DND-41 (cell line): Measurements from ENCODE around the gene AKT3.

ENCODE experiments used
- ATAC-seq: fragments of 200-7000 bp; cut with Tn5 transposase; 3 replicates; pipeline ENCODE4 v1.9.1; 2021; ENCODE audit warnings: low read depth; ENCODE audit not compliant: insufficient read depth
- DNase-seq: peaks from one replicate; pipeline ENCODE4 v3.0.0-alpha.2; 2020
- H2AFZ ChIP-seq: 2 replicates; pipeline ENCODE4 v1.6.0; 2012; ENCODE audit warnings: low read depth, low read length
- H3K27ac ChIP-seq: 2 replicates; pipeline ENCODE4 v1.5.1; 2012; ENCODE audit warnings: low read length, inconsistent platforms
- H3K27me3 ChIP-seq: fragments of 200-600 bp; sonication (generic); 2 replicates; pipeline ENCODE4 v1.6.0; 2012; ENCODE audit warnings: low read length, mild to moderate bottlenecking, inconsistent platforms; ENCODE audit not compliant: insufficient read depth, poor library complexity
- H3K36me3 ChIP-seq: 2 replicates; pipeline ENCODE4 v1.5.1; 2012; ENCODE audit warnings: low read length, inconsistent platforms; ENCODE audit not compliant: insufficient read depth
- H3K4me1 ChIP-seq: 2 replicates; pipeline ENCODE4 v1.5.1; 2012; ENCODE audit warnings: mild to moderate bottlenecking, low read length; ENCODE audit not compliant: insufficient read depth
- H3K4me2 ChIP-seq: 2 replicates; pipeline ENCODE4 v1.6.0; 2012; ENCODE audit warnings: mild to moderate bottlenecking, moderate library complexity, low read length, inconsistent platforms; ENCODE audit not compliant: insufficient read depth
- H3K4me3 ChIP-seq, 2 experiments: fragments of 200-600 bp in 1 of 2; shearing (Covaris generic) in 1 of 2; 2 replicates each; pipeline ENCODE4 v1.5.1; 2012 to 2016; ENCODE audit warnings: inconsistent platforms in 2 of 2, low read length in 2 of 2, mild to moderate bottlenecking in 2 of 2, low read depth in 1 of 2, moderate library complexity in 1 of 2
- H3K79me2 ChIP-seq: 2 replicates; pipeline ENCODE4 v1.6.0; 2012; ENCODE audit warnings: low read length, inconsistent platforms; ENCODE audit not compliant: insufficient read depth
- H3K9ac ChIP-seq: 2 replicates; pipeline ENCODE4 v1.6.0; 2012; ENCODE audit warnings: low read depth, mild to moderate bottlenecking, inconsistent platforms, low read length, moderate library complexity
- H3K9me3 ChIP-seq: 2 replicates; pipeline ENCODE4 v1.5.1; 2012; ENCODE audit warnings: low read length, moderate library complexity, mild to moderate bottlenecking, inconsistent platforms; ENCODE audit not compliant: insufficient read depth, severe bottlenecking
- H4K20me1 ChIP-seq: 2 replicates; pipeline ENCODE4 v1.6.0; 2012; ENCODE audit warnings: low read length; ENCODE audit not compliant: insufficient read depth
- EZH2 ChIP-seq: IDR thresholded peaks from 3 replicates; pipeline ENCODE4 v1.6.1; 2012; ENCODE audit warnings: borderline replicate concordance, low read depth, mild to moderate bottlenecking, moderate library complexity, low read length, inconsistent platforms; ENCODE audit not compliant: severe bottlenecking
- TF ChIP-seq, protein P1 (sequence below): IDR thresholded peaks from 2 replicates; pipeline ENCODE4 v1.5.1; 2012; ENCODE audit warnings: borderline replicate concordance, low read length, moderate library complexity, mild to moderate bottlenecking; ENCODE audit not compliant: poor library complexity, severe bottlenecking; ENCODE audit errors: extremely low read depth

AKT3 gene

DNA sequence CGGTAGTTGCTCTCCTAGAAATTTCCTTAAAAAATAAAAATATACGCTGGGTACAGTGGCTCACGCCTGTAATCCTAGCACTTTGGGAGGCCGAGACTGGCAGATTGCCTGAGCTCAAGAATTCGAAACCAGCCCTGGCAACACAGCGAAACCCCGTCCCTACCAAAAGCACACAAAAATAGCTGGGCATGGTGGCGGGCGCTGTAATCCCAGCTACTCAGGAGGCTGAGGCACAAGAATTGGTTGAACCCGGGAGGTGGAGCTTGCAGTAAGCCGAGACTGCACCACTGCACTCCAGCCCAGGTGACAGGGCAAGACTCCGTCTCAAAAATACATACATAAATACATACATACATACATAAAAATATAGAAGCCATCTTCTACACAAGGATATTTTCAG, 262.8 kb downstream of the AKT3 start:
- Histone ChIP-seq H3K27ac (no peak overlapping the region), H3K79me2 (no peaks in the 10 kb centered on the region), H4K20me1 (no peaks in the 10 kb centered on the region), H3K9me3 (peaks cover 16% of the 10 kb centered on the region), H3K4me3 (no peak overlapping the region), H3K4me2 (no peak overlapping the region), H2AFZ (no peak overlapping the region), H3K27me3 (no peaks in the 10 kb centered on the region), H3K36me3 (0 out of 2 replicates have a peak, but pooled peaks cover 4% of the 10 kb centered on the region), H3K4me1 (no peaks in the 10 kb centered on the region), H3K9ac (no peak overlapping the region)
- ATAC-seq (no peak), DNase-seq (no peak)
- TF ChIP-seq, protein P1, sequence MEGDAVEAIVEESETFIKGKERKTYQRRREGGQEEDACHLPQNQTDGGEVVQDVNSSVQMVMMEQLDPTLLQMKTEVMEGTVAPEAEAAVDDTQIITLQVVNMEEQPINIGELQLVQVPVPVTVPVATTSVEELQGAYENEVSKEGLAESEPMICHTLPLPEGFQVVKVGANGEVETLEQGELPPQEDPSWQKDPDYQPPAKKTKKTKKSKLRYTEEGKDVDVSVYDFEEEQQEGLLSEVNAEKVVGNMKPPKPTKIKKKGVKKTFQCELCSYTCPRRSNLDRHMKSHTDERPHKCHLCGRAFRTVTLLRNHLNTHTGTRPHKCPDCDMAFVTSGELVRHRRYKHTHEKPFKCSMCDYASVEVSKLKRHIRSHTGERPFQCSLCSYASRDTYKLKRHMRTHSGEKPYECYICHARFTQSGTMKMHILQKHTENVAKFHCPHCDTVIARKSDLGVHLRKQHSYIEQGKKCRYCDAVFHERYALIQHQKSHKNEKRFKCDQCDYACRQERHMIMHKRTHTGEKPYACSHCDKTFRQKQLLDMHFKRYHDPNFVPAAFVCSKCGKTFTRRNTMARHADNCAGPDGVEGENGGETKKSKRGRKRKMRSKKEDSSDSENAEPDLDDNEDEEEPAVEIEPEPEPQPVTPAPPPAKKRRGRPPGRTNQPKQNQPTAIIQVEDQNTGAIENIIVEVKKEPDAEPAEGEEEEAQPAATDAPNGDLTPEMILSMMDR: no peak
- no peak for TF ChIP-seq EZH2

GRCh38 chr1:243585982-243586381, 264.1 kb downstream of the AKT3 start:
- Histone ChIP-seq H3K27ac (no peak overlapping the region), H3K4me2 (no peak overlapping the region), H4K20me1 (no peaks in the 10 kb centered on the region), H3K27me3 (no peaks in the 10 kb centered on the region), H3K9me3 (peaks cover 23% of the 10 kb centered on the region), H2AFZ (no peak overlapping the region), H3K9ac (no peak overlapping the region), H3K79me2 (no peaks in the 10 kb centered on the region), H3K4me3 (no peak overlapping the region), H3K36me3 (peaks cover 7% of the 10 kb centered on the region; the same call in 1 of the 2 replicates), H3K4me1 (no peaks in the 10 kb centered on the region)
- no peak for DNase-seq
- ATAC-seq: no peak
- TF ChIP-seq EZH2: no peak
- TF ChIP-seq, protein P1: no peak

GRCh38 chr1:243582326-243582725, 267.7 kb downstream of the AKT3 start:
- H3K27ac ChIP-seq: no peak overlapping the region
- no peak overlapping the region for H3K9ac ChIP-seq
- H2AFZ ChIP-seq: no peak overlapping the region
- ATAC-seq (no peak), DNase-seq (no peak)
- H3K36me3 ChIP-seq: peaks cover 14% of the 10 kb centered on the region; the same call in 1 of the 2 replicates
- no peaks in the 10 kb centered on the region for H3K79me2 ChIP-seq
- no peak for TF ChIP-seq EZH2
- H3K4me1 ChIP-seq: no peaks in the 10 kb centered on the region
- H3K4me2 ChIP-seq: no peak overlapping the region
- no peaks in the 10 kb centered on the region for H4K20me1 ChIP-seq
- H3K4me3 ChIP-seq: no peak overlapping the region
- H3K9me3 ChIP-seq: peaks cover 23% of the 10 kb centered on the region
- H3K27me3 ChIP-seq: no peaks in the 10 kb centered on the region

- H3K9ac ChIP-seq: no peak overlapping the region
- no peaks in the 10 kb centered on the region for H3K79me2 ChIP-seq
- DNase-seq (no peak), ATAC-seq (no peak)
- no peak overlapping the region for H2AFZ ChIP-seq
- TF ChIP-seq, protein P1: no peak
- no peak for TF ChIP-seq EZH2
- no peaks in the 10 kb centered on the region for H3K27me3 ChIP-seq
- peaks cover 13% of the 10 kb centered on the region; the same call in 1 of the 2 replicates for H3K36me3 ChIP-seq
- H3K4me1 ChIP-seq: no peaks in the 10 kb centered on the region
- peaks cover 20% of the 10 kb centered on the region for H3K9me3 ChIP-seq
- no peak overlapping the region for H3K27ac ChIP-seq
- no peak overlapping the region for H3K4me2 ChIP-seq
- H3K4me3 ChIP-seq: no peak overlapping the region
- H4K20me1 ChIP-seq: no peaks in the 10 kb centered on the region
Observed at GRCh38 chr1:243580984-243581383, 269.1 kb downstream of the AKT3 start.
